HEK293 (cell line): ENCODE measurements around the gene SLC25A26.

Experiments
- CTCF ChIA-PET: fragments of 350-600 bp; formaldehyde crosslinking; extraction: SDS; loops from one replicate; lab custom pipeline; 2021; ENCODE audit warnings: antibody characterized with exemption; lab: Yijun Ruan, JAX
- POLR2A ChIA-PET: fragments of 300-600 bp; formaldehyde crosslinking; extraction: SDS; loops from one replicate; lab custom pipeline; 2020; ENCODE audit warnings: antibody characterized with exemption, inconsistent platforms; lab: Yijun Ruan, JAX
- H3K27ac ChIP-seq: fragments of 200-500 bp; sonication (Bioruptor generic); 2 replicates; pipeline ENCODE4 v1.5.1; 2014; ENCODE audit warnings: low read depth, low read length, control low read depth, inconsistent platforms; ENCODE audit errors: extremely low read depth
- H3K36me3 ChIP-seq, 2 experiments: fragments of 200-500 bp in 1 of 2; sonication (Bioruptor generic) in 1 of 2; 1 replicate in 1 of 2; 2 replicates in 1 of 2; pipeline ENCODE4 v1.5.1; 2014 to 2017; ENCODE audit warnings: inconsistent platforms in 2 of 2, low read length in 2 of 2; ENCODE audit not compliant: control insufficient read depth in 2 of 2, insufficient read depth in 1 of 2
- H3K4me1 ChIP-seq: fragments of 200-500 bp; sonication (Bioruptor generic); 2 replicates; pipeline ENCODE4 v1.5.1; 2014; ENCODE audit warnings: mild to moderate bottlenecking, low read length, inconsistent platforms; ENCODE audit not compliant: control insufficient read depth, insufficient read depth
- H3K4me3 ChIP-seq: 2 replicates; pipeline ENCODE4 v1.5.1; 2011; ENCODE audit warnings: low read depth, mild to moderate bottlenecking, control low read depth, low read length, moderate library complexity
- H3K9me3 ChIP-seq: fragments of 200-500 bp; sonication (Bioruptor generic); 2 replicates; pipeline ENCODE4 v1.5.1; 2014; ENCODE audit warnings: low read depth, low read length, inconsistent platforms; ENCODE audit not compliant: control insufficient read depth, insufficient read depth
- GFI1B ChIP-seq: fragments of 450-650 bp; formaldehyde crosslinking; IDR thresholded peaks from 2 replicates; pipeline ENCODE4 v1.5.1; 2016; ENCODE audit warnings: missing biosample characterization, missing genetic modification characterization
- HOXC10 ChIP-seq: sonication (generic); formaldehyde crosslinking; IDR thresholded peaks from 2 replicates; pipeline ENCODE4 v1.8.1; 2023; ENCODE audit warnings: mild to moderate bottlenecking, missing genetic modification reagents
- MYNN ChIP-seq: fragments of 450-650 bp; formaldehyde crosslinking; IDR thresholded peaks from 2 replicates; pipeline ENCODE4 v1.5.1; 2016; ENCODE audit warnings: missing biosample characterization, missing genetic modification characterization, borderline replicate concordance
- OVOL3 ChIP-seq: fragments of 450-650 bp; formaldehyde crosslinking; IDR thresholded peaks from 2 replicates; pipeline ENCODE4 v1.5.1; 2016; ENCODE audit warnings: missing biosample characterization, missing genetic modification characterization
- ZBTB1 ChIP-seq: fragments of 450-650 bp; formaldehyde crosslinking; IDR thresholded peaks from 2 replicates; pipeline ENCODE4 v1.5.1; 2016; ENCODE audit warnings: missing biosample characterization, missing genetic modification characterization
- ZEB2 ChIP-seq: fragments of 450-650 bp; formaldehyde crosslinking; IDR thresholded peaks from 2 replicates; pipeline ENCODE4 v1.5.1; 2016; ENCODE audit warnings: missing biosample characterization, missing genetic modification characterization
- ZIC2 ChIP-seq: fragments of 450-650 bp; formaldehyde crosslinking; IDR thresholded peaks from 2 replicates; pipeline ENCODE4 v1.5.1; 2016; ENCODE audit warnings: missing biosample characterization, missing genetic modification characterization
- ZNF112 ChIP-seq: fragments of 450-650 bp; formaldehyde crosslinking; IDR thresholded peaks from 2 replicates; pipeline ENCODE4 v1.5.0; 2017; ENCODE audit warnings: missing biosample characterization, missing genetic modification characterization
- ZNF292 ChIP-seq: fragments of 450-650 bp; formaldehyde crosslinking; IDR thresholded peaks from 2 replicates; pipeline ENCODE4 v1.5.1; 2016; ENCODE audit warnings: low read depth, missing biosample characterization, missing genetic modification characterization, borderline replicate concordance
- ZNF335 ChIP-seq: fragments of 450-650 bp; formaldehyde crosslinking; conservative IDR thresholded peaks from 2 replicates; pipeline ENCODE4 v1.5.1; 2016; ENCODE audit warnings: missing biosample characterization, missing genetic modification characterization
- ZNF394 ChIP-seq: fragments of 450-650 bp; formaldehyde crosslinking; IDR thresholded peaks from 2 replicates; pipeline ENCODE4 v1.5.1; 2016; ENCODE audit warnings: missing biosample characterization, missing genetic modification characterization, mild to moderate bottlenecking, moderate library complexity, borderline replicate concordance
- ZNF426 ChIP-seq: fragments of 450-650 bp; formaldehyde crosslinking; IDR thresholded peaks from 2 replicates; pipeline ENCODE4 v1.5.1; 2017; ENCODE audit warnings: missing biosample characterization, missing genetic modification characterization, mild to moderate bottlenecking, inconsistent platforms, moderate library complexity
- ZNF514 ChIP-seq: fragments of 450-650 bp; formaldehyde crosslinking; IDR thresholded peaks from 2 replicates; pipeline ENCODE4 v1.5.1; 2016; ENCODE audit warnings: missing biosample characterization, missing genetic modification characterization
- ZNF521 ChIP-seq: fragments of 450-650 bp; formaldehyde crosslinking; IDR thresholded peaks from 2 replicates; pipeline ENCODE4 v1.5.1; 2017; ENCODE audit warnings: missing biosample characterization, mild to moderate bottlenecking, missing genetic modification characterization
- ZNF529 ChIP-seq: fragments of 450-650 bp; formaldehyde crosslinking; IDR thresholded peaks from 2 replicates; pipeline ENCODE4 v1.5.1; 2017; ENCODE audit warnings: missing genetic modification characterization, missing biosample characterization; ENCODE audit not compliant: insufficient replicate concordance
- ZNF571 ChIP-seq: fragments of 450-650 bp; formaldehyde crosslinking; IDR thresholded peaks from 2 replicates; pipeline ENCODE4 v1.5.0; 2017; ENCODE audit warnings: missing biosample characterization, missing genetic modification characterization
- ZNF585B ChIP-seq: fragments of 450-650 bp; formaldehyde crosslinking; IDR thresholded peaks from 2 replicates; pipeline ENCODE4 v1.5.1; 2016; ENCODE audit warnings: missing biosample characterization, missing genetic modification characterization
- ZNF600 ChIP-seq: fragments of 450-650 bp; formaldehyde crosslinking; IDR thresholded peaks from 2 replicates; pipeline ENCODE4 v1.5.1; 2016; ENCODE audit warnings: missing biosample characterization, missing genetic modification characterization
- ZNF624 ChIP-seq: fragments of 450-650 bp; formaldehyde crosslinking; IDR thresholded peaks from 2 replicates; pipeline ENCODE4 v1.5.1; 2017; ENCODE audit warnings: missing biosample characterization, missing genetic modification characterization
- TF ChIP-seq, protein P1 (sequence below): fragments of 450-650 bp; formaldehyde crosslinking; IDR thresholded peaks from 2 replicates; pipeline ENCODE4 v1.5.1; 2016; ENCODE audit warnings: missing biosample characterization, missing genetic modification characterization
- TF ChIP-seq, protein P2 (sequence below): fragments of 450-650 bp; formaldehyde crosslinking; IDR thresholded peaks from 2 replicates; pipeline ENCODE4 v1.5.1; 2016; ENCODE audit warnings: missing biosample characterization, missing genetic modification characterization, low read depth
- TF ChIP-seq, protein P3 (sequence below): fragments of 450-650 bp; formaldehyde crosslinking; IDR thresholded peaks from 2 replicates; pipeline ENCODE4 v1.5.1; 2017; ENCODE audit warnings: missing biosample characterization, missing genetic modification characterization
- TF ChIP-seq, protein P4 (sequence below): fragments of 450-650 bp; formaldehyde crosslinking; IDR thresholded peaks from 2 replicates; pipeline ENCODE4 v1.5.1; 2017; ENCODE audit warnings: missing biosample characterization, missing genetic modification characterization
- TF ChIP-seq, protein P5 (sequence below): fragments of 450-650 bp; formaldehyde crosslinking; IDR thresholded peaks from 2 replicates; pipeline ENCODE4 v1.5.1; 2016; ENCODE audit warnings: missing biosample characterization, missing genetic modification characterization

SLC25A26 gene

DNA sequence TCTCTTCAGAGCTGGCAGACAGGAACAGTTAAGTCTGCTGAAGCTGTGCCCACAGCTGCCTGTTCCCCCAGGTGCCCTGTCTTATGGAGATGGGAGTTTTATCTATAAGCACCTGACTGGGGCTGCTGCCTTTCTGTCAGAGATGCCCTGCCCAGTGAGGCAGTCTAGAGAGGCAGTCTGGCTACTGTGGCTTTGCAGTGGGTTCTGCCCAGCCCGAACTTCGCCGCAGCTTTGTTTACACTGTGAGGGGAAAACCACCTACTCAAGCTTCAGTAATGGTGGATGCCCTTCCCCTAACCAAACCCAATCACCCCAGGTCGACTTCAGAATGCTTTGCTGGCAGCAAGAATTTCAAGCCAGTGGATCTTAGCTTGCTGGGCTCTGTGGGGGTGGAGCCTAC, 91.2 kb downstream of the SLC25A26 start:
- Histone ChIP-seq H3K9me3 (no peaks in the 10 kb centered on the region), H3K4me1 (no peaks in the 10 kb centered on the region), H3K36me3 (no peaks in the 10 kb centered on the region), H3K4me3 (no peak overlapping the region), H3K27ac (no peak overlapping the region)
- TF ChIP-seq, protein P1, sequence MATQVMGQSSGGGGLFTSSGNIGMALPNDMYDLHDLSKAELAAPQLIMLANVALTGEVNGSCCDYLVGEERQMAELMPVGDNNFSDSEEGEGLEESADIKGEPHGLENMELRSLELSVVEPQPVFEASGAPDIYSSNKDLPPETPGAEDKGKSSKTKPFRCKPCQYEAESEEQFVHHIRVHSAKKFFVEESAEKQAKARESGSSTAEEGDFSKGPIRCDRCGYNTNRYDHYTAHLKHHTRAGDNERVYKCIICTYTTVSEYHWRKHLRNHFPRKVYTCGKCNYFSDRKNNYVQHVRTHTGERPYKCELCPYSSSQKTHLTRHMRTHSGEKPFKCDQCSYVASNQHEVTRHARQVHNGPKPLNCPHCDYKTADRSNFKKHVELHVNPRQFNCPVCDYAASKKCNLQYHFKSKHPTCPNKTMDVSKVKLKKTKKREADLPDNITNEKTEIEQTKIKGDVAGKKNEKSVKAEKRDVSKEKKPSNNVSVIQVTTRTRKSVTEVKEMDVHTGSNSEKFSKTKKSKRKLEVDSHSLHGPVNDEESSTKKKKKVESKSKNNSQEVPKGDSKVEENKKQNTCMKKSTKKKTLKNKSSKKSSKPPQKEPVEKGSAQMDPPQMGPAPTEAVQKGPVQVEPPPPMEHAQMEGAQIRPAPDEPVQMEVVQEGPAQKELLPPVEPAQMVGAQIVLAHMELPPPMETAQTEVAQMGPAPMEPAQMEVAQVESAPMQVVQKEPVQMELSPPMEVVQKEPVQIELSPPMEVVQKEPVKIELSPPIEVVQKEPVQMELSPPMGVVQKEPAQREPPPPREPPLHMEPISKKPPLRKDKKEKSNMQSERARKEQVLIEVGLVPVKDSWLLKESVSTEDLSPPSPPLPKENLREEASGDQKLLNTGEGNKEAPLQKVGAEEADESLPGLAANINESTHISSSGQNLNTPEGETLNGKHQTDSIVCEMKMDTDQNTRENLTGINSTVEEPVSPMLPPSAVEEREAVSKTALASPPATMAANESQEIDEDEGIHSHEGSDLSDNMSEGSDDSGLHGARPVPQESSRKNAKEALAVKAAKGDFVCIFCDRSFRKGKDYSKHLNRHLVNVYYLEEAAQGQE (tag by site-specific recombination): no peak
- TF ChIP-seq, protein P2, sequence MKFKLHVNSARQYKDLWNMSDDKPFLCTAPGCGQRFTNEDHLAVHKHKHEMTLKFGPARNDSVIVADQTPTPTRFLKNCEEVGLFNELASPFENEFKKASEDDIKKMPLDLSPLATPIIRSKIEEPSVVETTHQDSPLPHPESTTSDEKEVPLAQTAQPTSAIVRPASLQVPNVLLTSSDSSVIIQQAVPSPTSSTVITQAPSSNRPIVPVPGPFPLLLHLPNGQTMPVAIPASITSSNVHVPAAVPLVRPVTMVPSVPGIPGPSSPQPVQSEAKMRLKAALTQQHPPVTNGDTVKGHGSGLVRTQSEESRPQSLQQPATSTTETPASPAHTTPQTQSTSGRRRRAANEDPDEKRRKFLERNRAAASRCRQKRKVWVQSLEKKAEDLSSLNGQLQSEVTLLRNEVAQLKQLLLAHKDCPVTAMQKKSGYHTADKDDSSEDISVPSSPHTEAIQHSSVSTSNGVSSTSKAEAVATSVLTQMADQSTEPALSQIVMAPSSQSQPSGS (tag by site-specific recombination): no peak
- no peak for TF ChIP-seq MYNN (tag by site-specific recombination)
- TF ChIP-seq ZNF585B (tag by site-specific recombination): no peak
- no peak for TF ChIP-seq ZEB2 (tag by site-specific recombination)
- TF ChIP-seq ZNF335 (tag by site-specific recombination): no peak
- TF ChIP-seq ZNF600: no peak
- ChIA-PET CTCF (no interaction called here), POLR2A (no interaction called here)

DNA sequence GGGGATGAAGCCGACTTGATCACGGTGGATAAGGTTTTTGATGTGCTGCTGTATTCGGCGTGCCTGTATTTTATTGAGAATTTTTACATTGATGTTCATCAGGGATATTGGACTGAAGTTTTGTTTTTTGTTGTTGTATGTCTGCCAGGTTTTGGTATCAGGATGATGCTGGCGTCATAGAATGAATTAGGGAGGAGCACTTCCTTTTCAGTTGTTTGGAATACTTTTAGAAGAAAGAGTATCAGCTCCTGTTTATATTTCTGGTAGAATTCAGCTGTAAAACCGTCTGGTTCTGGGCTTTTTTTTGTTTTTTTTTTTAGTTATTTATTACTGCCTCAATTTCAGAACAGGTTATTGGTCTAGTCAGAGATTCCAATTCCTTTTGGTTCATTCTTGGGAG, 93.7 kb downstream of the SLC25A26 start:
- no peak overlapping the region for H3K27ac ChIP-seq
- no peaks in the 10 kb centered on the region for H3K36me3 ChIP-seq
- ChIA-PET CTCF (no interaction called here), POLR2A (no interaction called here)
- H3K4me3 ChIP-seq: no peak overlapping the region
- no peaks in the 10 kb centered on the region for H3K4me1 ChIP-seq
- H3K9me3 ChIP-seq: no peaks in the 10 kb centered on the region
- no peak for TF ChIP-seq ZIC2
- no peak for TF ChIP-seq ZNF112 (tag by site-specific recombination)
- no peak for TF ChIP-seq ZNF571 (tag by site-specific recombination)
- no peak for TF ChIP-seq ZNF394 (tag by site-specific recombination)
- TF ChIP-seq OVOL3 (tag by site-specific recombination): no peak
- TF ChIP-seq ZNF624 (tag by site-specific recombination): no peak
- TF ChIP-seq ZNF521 (tag by site-specific recombination): no peak
- TF ChIP-seq ZEB2 (tag by site-specific recombination): no peak
- TF ChIP-seq ZNF529 (tag by site-specific recombination): no peak
- TF ChIP-seq ZNF514: no peak
- TF ChIP-seq GFI1B: no peak
- TF ChIP-seq ZNF292: no peak
- TF ChIP-seq, protein P3, sequence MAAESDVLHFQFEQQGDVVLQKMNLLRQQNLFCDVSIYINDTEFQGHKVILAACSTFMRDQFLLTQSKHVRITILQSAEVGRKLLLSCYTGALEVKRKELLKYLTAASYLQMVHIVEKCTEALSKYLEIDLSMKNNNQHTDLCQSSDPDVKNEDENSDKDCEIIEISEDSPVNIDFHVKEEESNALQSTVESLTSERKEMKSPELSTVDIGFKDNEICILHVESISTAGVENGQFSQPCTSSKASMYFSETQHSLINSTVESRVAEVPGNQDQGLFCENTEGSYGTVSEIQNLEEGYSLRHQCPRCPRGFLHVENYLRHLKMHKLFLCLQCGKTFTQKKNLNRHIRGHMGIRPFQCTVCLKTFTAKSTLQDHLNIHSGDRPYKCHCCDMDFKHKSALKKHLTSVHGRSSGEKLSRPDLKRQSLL (tag by site-specific recombination): no peak
- TF ChIP-seq ZNF426: no peak
- no peak for TF ChIP-seq HOXC10 (CRISPR knock-in tag)
- TF ChIP-seq, protein P4, sequence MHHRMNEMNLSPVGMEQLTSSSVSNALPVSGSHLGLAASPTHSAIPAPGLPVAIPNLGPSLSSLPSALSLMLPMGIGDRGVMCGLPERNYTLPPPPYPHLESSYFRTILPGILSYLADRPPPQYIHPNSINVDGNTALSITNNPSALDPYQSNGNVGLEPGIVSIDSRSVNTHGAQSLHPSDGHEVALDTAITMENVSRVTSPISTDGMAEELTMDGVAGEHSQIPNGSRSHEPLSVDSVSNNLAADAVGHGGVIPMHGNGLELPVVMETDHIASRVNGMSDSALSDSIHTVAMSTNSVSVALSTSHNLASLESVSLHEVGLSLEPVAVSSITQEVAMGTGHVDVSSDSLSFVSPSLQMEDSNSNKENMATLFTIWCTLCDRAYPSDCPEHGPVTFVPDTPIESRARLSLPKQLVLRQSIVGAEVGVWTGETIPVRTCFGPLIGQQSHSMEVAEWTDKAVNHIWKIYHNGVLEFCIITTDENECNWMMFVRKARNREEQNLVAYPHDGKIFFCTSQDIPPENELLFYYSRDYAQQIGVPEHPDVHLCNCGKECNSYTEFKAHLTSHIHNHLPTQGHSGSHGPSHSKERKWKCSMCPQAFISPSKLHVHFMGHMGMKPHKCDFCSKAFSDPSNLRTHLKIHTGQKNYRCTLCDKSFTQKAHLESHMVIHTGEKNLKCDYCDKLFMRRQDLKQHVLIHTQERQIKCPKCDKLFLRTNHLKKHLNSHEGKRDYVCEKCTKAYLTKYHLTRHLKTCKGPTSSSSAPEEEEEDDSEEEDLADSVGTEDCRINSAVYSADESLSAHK (tag by site-specific recombination): no peak
- TF ChIP-seq ZBTB1 (tag by site-specific recombination): no peak
- TF ChIP-seq, protein P5, sequence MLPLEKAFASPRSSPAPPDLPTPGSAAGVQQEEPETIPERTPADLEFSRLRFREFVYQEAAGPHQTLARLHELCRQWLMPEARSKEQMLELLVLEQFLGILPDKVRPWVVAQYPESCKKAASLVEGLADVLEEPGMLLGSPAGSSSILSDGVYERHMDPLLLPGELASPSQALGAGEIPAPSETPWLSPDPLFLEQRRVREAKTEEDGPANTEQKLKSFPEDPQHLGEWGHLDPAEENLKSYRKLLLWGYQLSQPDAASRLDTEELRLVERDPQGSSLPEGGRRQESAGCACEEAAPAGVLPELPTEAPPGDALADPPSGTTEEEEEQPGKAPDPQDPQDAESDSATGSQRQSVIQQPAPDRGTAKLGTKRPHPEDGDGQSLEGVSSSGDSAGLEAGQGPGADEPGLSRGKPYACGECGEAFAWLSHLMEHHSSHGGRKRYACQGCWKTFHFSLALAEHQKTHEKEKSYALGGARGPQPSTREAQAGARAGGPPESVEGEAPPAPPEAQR (tag by site-specific recombination): no peak
